GM19043 (cell line): ENCODE data around the gene HSPA6.
"Not testable (repeated sequence)": the region's sequence is repeated elsewhere in the genome, so short reads cannot be mapped to it uniquely, and the experiment has no call there.

Experiments
- ATAC-seq: cut with Tn5 transposase; IDR thresholded peaks from one replicate; pipeline ENCODE4 v1.9.1; 2021; ENCODE audit warnings: low read depth; ENCODE audit not compliant: unreplicated experiment

HSPA6 gene

GRCh38 chr1:161556990-161557389 is 32.6 kb downstream of the HSPA6 start:
- ATAC-seq = not testable (repeated sequence)

- ATAC-seq = not testable (repeated sequence)
Measured at GRCh38 chr1:161557506-161558450, 33.4 kb downstream of the HSPA6 start.

- not testable (repeated sequence) for ATAC-seq
Measured at GRCh38 chr1:161560960-161561715, 36.8 kb downstream of the HSPA6 start.

- not testable (repeated sequence) for ATAC-seq
Measured at GRCh38 chr1:161562441-161562840, 38.1 kb downstream of the HSPA6 start.

DNA sequence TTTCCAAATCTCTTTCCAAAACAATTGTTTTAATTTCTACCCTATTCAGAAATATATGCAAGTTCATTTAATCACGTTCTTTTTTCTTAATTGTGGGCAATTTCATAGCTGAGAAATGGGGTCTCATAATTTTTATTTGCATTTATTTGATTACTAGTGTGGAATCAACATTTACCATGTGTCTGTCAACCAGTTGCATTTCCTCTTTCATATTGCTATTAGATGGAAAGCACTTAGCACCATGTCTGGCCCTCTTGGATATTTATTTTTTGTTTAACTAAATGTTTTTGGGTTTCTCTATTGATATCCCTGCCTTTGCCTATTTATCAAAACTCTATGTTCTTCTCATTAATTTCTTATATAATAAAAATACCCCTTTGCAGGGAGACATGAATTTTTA is 39.2 kb downstream of the HSPA6 start:
- ATAC-seq = not testable (repeated sequence)

GRCh38 chr1:161566602-161566960 is 42.2 kb downstream of the HSPA6 start:
- not testable (repeated sequence) for ATAC-seq

GRCh38 chr1:161571703-161572102 is 47.4 kb downstream of the HSPA6 start:
- not testable (repeated sequence) for ATAC-seq
